GM18873 (cell line): ENCODE results near the gene KLHDC8A.

Source experiments
- ATAC-seq: cut with Tn5 transposase; IDR thresholded peaks from one replicate; pipeline ENCODE4 v1.9.1; 2021; ENCODE audit warnings: mild to moderate bottlenecking, moderate library complexity, moderate number of reproducible peaks; ENCODE audit not compliant: unreplicated experiment, low FRiP score

The KLHDC8A gene

DNA sequence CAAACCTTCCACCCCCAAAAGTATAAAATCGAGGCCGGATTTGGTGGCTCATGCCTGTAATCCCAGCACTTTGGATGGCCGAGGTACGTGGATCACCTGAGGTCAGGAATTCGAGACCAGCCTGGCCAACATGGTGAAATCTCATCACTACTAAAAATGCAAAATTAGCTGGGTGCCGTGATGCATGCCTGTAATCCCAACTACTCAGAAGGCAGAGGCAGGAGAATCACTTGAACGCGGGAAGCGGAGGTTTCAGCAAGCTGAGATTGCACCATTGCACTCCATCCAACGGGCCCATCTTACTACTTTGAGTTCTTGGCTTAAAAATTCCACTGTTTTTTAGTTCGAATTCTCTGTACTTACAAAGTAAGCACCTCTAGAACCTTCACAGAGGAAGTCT is 11.0 kb downstream of the KLHDC8A start:
- no peak for ATAC-seq

GRCh38 chr1:205344066-205344928 is 12.4 kb downstream of the KLHDC8A start:
- ATAC-seq: no peak

DNA sequence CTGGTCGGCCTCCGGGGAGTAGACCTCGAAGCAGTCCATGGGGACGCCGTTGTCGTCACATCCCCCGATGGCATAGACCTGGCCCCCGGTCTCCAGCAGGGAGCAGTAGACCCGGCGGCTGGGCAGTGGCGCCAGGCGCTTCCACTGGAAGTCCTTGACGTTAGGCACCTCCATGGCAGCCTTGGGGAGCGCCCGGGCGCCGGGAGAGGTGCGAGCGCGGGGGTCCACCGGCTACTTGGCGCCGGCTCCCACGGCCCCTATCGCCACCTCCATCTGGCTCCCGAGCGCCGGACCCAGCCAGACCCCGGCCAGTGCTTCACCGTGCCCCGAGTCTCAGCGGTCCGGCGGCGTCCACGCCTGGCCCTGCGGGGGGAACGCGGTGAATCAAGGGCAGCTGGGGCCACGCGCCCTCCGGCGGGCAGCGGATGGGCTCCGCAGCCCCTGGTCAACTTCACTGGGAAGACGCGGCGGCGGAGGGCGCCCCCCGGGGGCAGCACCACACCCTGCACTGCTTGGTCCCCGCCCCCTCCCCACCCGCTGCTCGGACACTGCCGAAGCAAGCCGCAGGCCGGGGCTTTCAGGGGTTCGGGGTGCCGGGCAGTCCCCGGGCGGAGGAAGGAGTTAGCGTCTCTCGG is 13.2 kb downstream of the KLHDC8A start:
- ATAC-seq: no peak

GRCh38 chr1:205342986-205343385 is 13.7 kb downstream of the KLHDC8A start:
- no peak for ATAC-seq

- no peak for ATAC-seq
Measured at GRCh38 chr1:205340676-205341075, 16.0 kb downstream of the KLHDC8A start.

GRCh38 chr1:205339717-205340116 is 17.0 kb downstream of the KLHDC8A start:
- ATAC-seq: no peak

GRCh38 chr1:205339197-205339702 is 17.5 kb downstream of the KLHDC8A start:
- no peak for ATAC-seq

DNA sequence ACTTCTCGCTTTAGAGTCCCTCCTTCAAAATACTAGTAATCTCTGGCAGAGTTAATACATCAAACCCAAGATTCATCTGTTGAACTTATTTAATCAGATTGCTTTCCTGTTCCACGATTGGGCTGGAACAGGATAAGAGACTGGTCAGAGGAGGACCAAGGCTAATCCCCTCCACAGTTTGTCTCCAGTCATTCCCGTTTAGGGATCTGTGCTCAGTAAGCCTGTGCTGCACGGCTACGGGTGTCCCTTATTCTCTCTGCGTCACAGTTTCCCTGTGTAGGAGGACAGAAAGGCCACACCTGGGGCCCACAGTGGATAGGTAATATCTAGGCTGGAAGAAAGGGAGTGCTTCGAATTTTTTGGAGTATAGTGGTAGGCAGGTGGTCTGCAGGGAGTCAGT is 18.7 kb downstream of the KLHDC8A start:
- ATAC-seq: no peak

DNA sequence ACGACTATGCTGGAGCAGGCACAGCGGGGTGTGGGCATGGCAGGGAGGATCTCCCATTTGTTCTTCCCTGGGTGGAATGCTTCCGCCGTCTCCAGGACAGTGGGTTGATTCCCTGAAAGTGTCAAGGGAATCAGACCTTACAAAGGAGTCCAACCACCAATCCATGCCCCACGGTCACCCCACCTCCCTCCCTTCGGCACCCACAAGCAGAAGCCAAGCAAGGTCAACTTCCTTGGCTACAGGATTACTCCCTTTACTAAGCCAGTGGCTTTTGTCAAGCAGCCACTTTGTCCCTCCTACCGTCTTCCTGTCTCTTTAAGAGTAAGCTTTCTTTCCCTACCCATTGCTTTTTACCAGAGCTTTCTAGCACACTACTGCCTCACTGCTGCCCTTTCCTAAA is 19.2 kb downstream of the KLHDC8A start:
- no peak for ATAC-seq

- ATAC-seq: no peak
Measured at GRCh38 chr1:205335692-205336091, 21.0 kb downstream of the KLHDC8A start.

- no peak for ATAC-seq
Measured at GRCh38 chr1:205332015-205332791, 24.5 kb downstream of the KLHDC8A start.

GRCh38 chr1:205330150-205330549 is 26.6 kb downstream of the KLHDC8A start:
- ATAC-seq: no peak

- no peak for ATAC-seq
Measured at GRCh38 chr1:205329719-205330118, 27.0 kb downstream of the KLHDC8A start.

- no peak for ATAC-seq
Measured at GRCh38 chr1:205328476-205328875, 28.2 kb downstream of the KLHDC8A start.

GRCh38 chr1:205326812-205327466 is 29.8 kb downstream of the KLHDC8A start:
- ATAC-seq: no peak

DNA sequence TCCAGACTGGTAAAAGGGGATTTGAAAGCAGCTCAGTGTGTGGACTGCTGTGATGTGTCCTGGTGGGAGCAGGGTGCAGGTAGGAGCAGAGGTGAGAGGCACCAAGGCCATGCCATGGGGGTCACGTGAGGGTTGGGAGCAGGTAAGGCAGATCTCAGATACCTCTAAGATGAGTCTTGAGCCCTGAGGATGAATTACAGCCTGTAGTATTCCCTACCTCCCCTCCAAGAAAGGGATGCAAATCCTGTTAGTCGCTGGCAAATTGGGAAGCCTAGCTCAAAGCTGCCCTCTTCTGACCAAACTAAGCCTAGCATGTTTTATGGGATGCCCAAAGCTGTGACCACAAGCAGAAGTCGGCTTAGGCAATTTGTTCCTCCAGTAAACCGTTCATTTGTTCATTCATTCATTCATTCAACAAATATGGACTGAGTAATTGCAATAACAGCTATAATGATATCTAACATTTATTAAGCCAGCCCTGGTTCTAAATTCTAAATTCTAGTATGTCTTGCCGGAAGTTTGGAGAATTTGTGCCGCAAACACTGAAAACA is 31.3 kb downstream of the KLHDC8A start:
- no peak for ATAC-seq

DNA sequence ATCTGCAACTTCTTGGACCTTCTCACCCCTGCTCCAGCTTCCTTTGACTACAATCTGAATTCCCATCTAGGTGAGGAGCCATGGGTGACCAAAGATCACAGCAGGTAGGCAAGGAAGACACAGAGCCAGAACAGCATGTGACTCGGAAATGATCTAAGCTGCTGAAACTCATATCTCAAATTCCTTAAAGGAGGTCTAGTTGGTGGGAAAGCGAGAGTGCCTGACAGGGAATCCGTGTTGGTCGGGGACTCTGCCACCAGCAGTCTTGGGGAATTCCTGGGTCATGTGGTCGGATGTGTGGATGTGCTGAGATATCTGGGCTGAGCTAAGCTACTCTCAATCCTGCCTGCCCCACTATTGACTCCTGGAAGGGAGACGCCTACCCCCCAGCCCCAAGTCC is 31.9 kb downstream of the KLHDC8A start:
- no peak for ATAC-seq

- ATAC-seq: no peak
Measured at GRCh38 chr1:205323794-205324193, 32.9 kb downstream of the KLHDC8A start.

DNA sequence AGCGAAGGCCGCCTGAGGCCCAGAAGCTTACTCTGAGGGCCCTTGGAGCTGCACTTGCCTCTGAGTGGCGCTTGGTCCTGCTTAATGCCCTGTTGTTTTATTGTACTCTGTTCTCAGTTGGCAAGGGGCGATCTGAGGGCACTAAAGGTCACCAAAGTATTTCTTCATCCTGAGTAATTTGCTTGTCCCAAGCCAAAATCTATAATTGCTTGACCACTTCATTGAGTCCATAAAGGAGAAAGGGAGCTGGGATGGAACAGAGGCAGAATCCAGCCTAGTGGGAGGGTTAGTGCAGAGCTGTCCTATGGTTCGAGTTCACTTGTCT is 34.8 kb downstream of the KLHDC8A start:
- no peak for ATAC-seq

DNA sequence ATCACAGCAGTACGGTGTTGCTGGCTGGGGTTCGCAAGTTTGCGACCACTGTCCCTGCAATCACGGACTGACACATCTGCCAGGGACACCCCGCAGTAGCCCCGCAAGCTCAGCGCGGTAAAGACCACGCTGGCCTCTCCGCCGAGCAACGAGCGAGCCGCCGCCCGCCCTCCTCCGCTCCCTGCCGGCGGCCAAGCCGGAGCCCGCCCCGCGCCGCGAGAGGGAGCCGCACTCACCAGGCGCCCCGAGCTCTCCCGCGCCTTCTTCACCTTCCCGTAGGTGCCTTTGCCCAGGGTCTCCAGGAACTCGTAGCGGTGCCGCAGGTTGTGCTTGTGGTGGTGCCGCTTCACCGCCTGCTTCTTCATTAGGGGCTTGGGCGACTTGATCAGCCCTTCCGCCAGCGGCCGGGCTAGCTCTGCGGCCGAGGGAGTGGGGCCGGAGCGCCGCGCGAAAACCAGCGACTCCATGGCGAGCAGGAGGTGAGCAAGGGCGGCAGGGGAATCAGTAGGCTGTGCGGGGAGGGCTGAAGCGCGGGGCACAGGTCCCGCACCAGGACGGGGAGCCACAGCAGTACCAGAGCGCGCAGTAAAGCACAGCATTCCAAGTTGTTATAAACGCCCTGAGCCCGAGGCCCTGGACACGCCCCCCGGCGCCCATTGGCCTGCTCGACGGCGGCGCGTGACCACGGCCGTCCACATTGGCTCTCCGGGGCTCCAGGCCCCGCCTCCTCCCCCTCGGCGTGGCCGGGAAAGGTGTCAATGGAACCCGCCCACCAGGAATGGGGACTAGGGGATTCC is 35.4 kb downstream of the KLHDC8A start, which contains the start of gene NUAK2:
NUAK2 (minus strand) TSS at position 584 of the 797 bp plus-strand sequence; CDS start at position 467, 117 bp downstream.
- no peak for ATAC-seq
